PC-9 (cell line): Measurements from ENCODE around the gene FAM170A. TPM values are rescaled to one million over a fixed set of nuclear protein-coding genes. Genes with fewer than 3 reads are reported as not detected.

Experiments used
- Bru-seq: library from RNA; stranded (reverse); fragments of 400-500 nt; gene quantifications from one replicate; lab custom pipeline; 2021; lab: Mats Ljungman, UMichigan
- BruChase-seq, 2 experiments: library from RNA; stranded (reverse); fragments of 400-500 nt; gene quantifications; one replicate each; lab custom pipeline; 2021; lab: Mats Ljungman, UMichigan
- BruUV-seq: library from RNA; stranded (reverse); fragments of 400-500 nt; replicated peaks from 2 replicates; lab custom pipeline; 2021; lab: Mats Ljungman, UMichigan
- CTCF ChIA-PET: fragments of 300-600 bp; sonication (Branson Sonifier 250); formaldehyde crosslinking; loops from one replicate; lab custom pipeline; 2022; ENCODE audit warnings: antibody characterized with exemption; lab: Charles Lee
- POLR2A ChIA-PET: fragments of 300-600 bp; sonication (Branson Sonifier 250); formaldehyde crosslinking; loops from one replicate; lab custom pipeline; 2022; ENCODE audit warnings: antibody characterized with exemption; ENCODE audit not compliant: unreplicated experiment; lab: Charles Lee
- DNase-seq, 2 experiments: peaks; one replicate each; pipeline versions ENCODE4 v3.0.0 to v3.0.0-alpha.2; 2015 to 2022; ENCODE audit warnings: mixed read lengths in 1 of 2
- H2AFZ ChIP-seq: fragments of 200-600 bp; sonication (generic); 2 replicates; pipeline ENCODE4 v1.8.1; 2017; ENCODE audit warnings: antibody characterized with exemption
- H3F3A ChIP-seq: fragments of 200-600 bp; sonication (generic); 2 replicates; pipeline ENCODE4 v1.8.1; 2017; ENCODE audit warnings: antibody characterized with exemption, mild to moderate bottlenecking, low read depth; ENCODE audit not compliant: insufficient read depth
- H3K27ac ChIP-seq: fragments of 200-600 bp; sonication (generic); 2 replicates; pipeline ENCODE4 v1.6.1; 2016; ENCODE audit warnings: mixed run types
- H3K27me3 ChIP-seq: fragments of 200-600 bp; sonication (generic); 2 replicates; pipeline ENCODE4 v1.6.1; 2016; ENCODE audit warnings: low read depth, mixed run types; ENCODE audit not compliant: insufficient read depth
- H3K36me3 ChIP-seq: fragments of 200-600 bp; sonication (generic); 2 replicates; pipeline ENCODE4 v1.6.1; 2016; ENCODE audit warnings: low read depth, mixed run types
- H3K4me1 ChIP-seq: fragments of 200-600 bp; sonication (generic); replicated peaks from 2 replicates; pipeline ENCODE4 v1.6.1; 2016; ENCODE audit warnings: mixed run types; ENCODE audit not compliant: insufficient read depth
- H3K4me2 ChIP-seq: fragments of 200-600 bp; sonication (generic); 2 replicates; pipeline ENCODE4 v1.6.1; 2017; ENCODE audit warnings: mixed run types
- H3K4me3 ChIP-seq: fragments of 200-600 bp; sonication (generic); 2 replicates; pipeline ENCODE4 v1.6.1; 2016; ENCODE audit warnings: mixed run types
- H3K79me2 ChIP-seq: fragments of 200-600 bp; sonication (generic); 2 replicates; pipeline ENCODE4 v1.6.1; 2017; ENCODE audit warnings: low read depth, mixed run types
- H3K9me2 ChIP-seq: fragments of 200-600 bp; sonication (generic); 2 replicates; pipeline ENCODE4 v1.8.1; 2017; ENCODE audit warnings: mild to moderate bottlenecking; ENCODE audit not compliant: insufficient read depth
- H3K9me3 ChIP-seq: fragments of 200-600 bp; sonication (generic); 2 replicates; pipeline ENCODE4 v1.8.1; 2016; ENCODE audit warnings: low read depth; ENCODE audit not compliant: insufficient read depth
- H4K20me1 ChIP-seq: fragments of 200-600 bp; sonication (generic); 2 replicates; pipeline ENCODE4 v1.8.1; 2017; ENCODE audit not compliant: insufficient read depth
- CTCF ChIP-seq: fragments of 200-600 bp; sonication (generic); conservative IDR thresholded peaks from 2 replicates; pipeline ENCODE4 v1.6.1; 2017; ENCODE audit warnings: mixed run types, antibody characterized with exemption, mild to moderate bottlenecking, moderate library complexity
- EZH2 ChIP-seq: fragments of 200-600 bp; sonication (generic); IDR thresholded peaks from 2 replicates; pipeline ENCODE4 v1.8.0; 2017; ENCODE audit warnings: antibody characterized with exemption, low read depth
- intact Hi-C: fragments of 100-400 bp; cut with micrococcal nuclease; formaldehyde crosslinking; loops from one replicate; pipeline ENCODE4 v1.10.0; 2022; ENCODE audit not compliant: unreplicated experiment
- long read RNA-seq: library from polyadenylated mRNA; stranded (forward); transcript quantifications from one replicate; pipeline ENCODE4 v2.0.0, GENCODE V29; 2022
- total RNA-seq: library from RNA; stranded (reverse); gene quantifications from 2 replicates; pipeline ENCODE4 v1.2.3, GENCODE V29; 2021

Gene FAM170A
- total RNA-seq: not detected in 2 replicates
- not detected for Bru-seq, nascent RNA
- percentile 8 among the genes with signal in this experiment for BruChase-seq, experiment 1, labeled RNA remaining after a 2-hour chase
- BruChase-seq, experiment 2, labeled RNA remaining after a 6-hour chase: not detected
- long read RNA-seq: 0 reads

- Histone ChIP-seq H3K9me3 (no peaks in the 10 kb centered on the region), H3K79me2 (no peaks in the 10 kb centered on the region), H3K4me3 (no peak within 1 kb of the TSS), H3K4me1 (no peaks in the 10 kb centered on the region), H3K9me2 (no peaks in the 10 kb centered on the region; the same call in 1 of the 2 replicates), H4K20me1 (no peaks in the 10 kb centered on the region), H3K27ac (no peak within 1 kb of the TSS), H2AFZ (no peak within 1 kb of the TSS), H3K36me3 (no peaks in the 10 kb centered on the region), H3K27me3 (no peaks in the 10 kb centered on the region), H3F3A (no peaks in the 10 kb centered on the region), H3K4me2 (no peak within 1 kb of the TSS)
- BruUV-seq: no TSS peak
- TF ChIP-seq CTCF (no peak), EZH2 (no peak)
- ChIA-PET CTCF (no interaction called here), POLR2A (no interaction called here)
- DNase-seq: no peak
- intact Hi-C loops: no loop called here
Observed at GRCh38 chr5:119629339-119629738, at the start of gene FAM170A. Gene FAM170A (plus strand): TSS chr5:119629558. CDS start chr5:119629769, 211 bp downstream.

GRCh38 chr5:119582987-119583386, 46.4 kb upstream of the FAM170A start:
- Histone ChIP-seq H3K79me2 (no peaks in the 10 kb centered on the region), H4K20me1 (no peaks in the 10 kb centered on the region), H3K4me2 (no peak overlapping the region), H3K27ac (no peak overlapping the region), H3K36me3 (no peaks in the 10 kb centered on the region), H3K27me3 (no peaks in the 10 kb centered on the region), H3K9me3 (peaks cover 4% of the 10 kb centered on the region; the same call in 1 of the 2 replicates), H2AFZ (no peak overlapping the region), H3K9me2 (peaks cover 4% of the 10 kb centered on the region; the same call in 1 of the 2 replicates), H3K4me3 (no peak overlapping the region), H3K4me1 (no peaks in the 10 kb centered on the region), H3F3A (no peaks in the 10 kb centered on the region)
- no TSS peak for BruUV-seq
- no peak for DNase-seq
- POLR2A ChIA-PET: no interaction called here
- intact Hi-C loops: no loop called here
- CTCF ChIA-PET: no interaction called here
- TF ChIP-seq EZH2 (no peak), CTCF (no peak)

GRCh38 chr5:119583684-119584083, 45.7 kb upstream of the FAM170A start:
- no peaks in the 10 kb centered on the region for H3K36me3 ChIP-seq
- no peaks in the 10 kb centered on the region for H3F3A ChIP-seq
- no peaks in the 10 kb centered on the region for H3K79me2 ChIP-seq
- H2AFZ ChIP-seq: no peak overlapping the region
- H3K4me3 ChIP-seq: no peak overlapping the region
- ChIA-PET CTCF (no interaction called here), POLR2A (no interaction called here)
- H3K27me3 ChIP-seq: no peaks in the 10 kb centered on the region
- no peak overlapping the region for H3K27ac ChIP-seq
- TF ChIP-seq EZH2: no peak
- no peak for TF ChIP-seq CTCF
- DNase-seq: no peak
- intact Hi-C loops: no loop called here
- H3K9me3 ChIP-seq: peaks cover 4% of the 10 kb centered on the region; the same call in 1 of the 2 replicates
- no peak overlapping the region for H3K4me2 ChIP-seq
- no TSS peak for BruUV-seq
- peaks cover 4% of the 10 kb centered on the region; the same call in 1 of the 2 replicates for H3K9me2 ChIP-seq
- H4K20me1 ChIP-seq: no peaks in the 10 kb centered on the region
- H3K4me1 ChIP-seq: no peaks in the 10 kb centered on the region
